ENCODE data around the gene RP2. TPM values are rescaled to one million over a fixed set of nuclear protein-coding genes. Genes with fewer than 3 reads are reported as not detected.

RP2 gene
- total RNA-seq, 4 donors from 2014 or later: 8.9 to 14.9 (median 10.5) TPM

DNA sequence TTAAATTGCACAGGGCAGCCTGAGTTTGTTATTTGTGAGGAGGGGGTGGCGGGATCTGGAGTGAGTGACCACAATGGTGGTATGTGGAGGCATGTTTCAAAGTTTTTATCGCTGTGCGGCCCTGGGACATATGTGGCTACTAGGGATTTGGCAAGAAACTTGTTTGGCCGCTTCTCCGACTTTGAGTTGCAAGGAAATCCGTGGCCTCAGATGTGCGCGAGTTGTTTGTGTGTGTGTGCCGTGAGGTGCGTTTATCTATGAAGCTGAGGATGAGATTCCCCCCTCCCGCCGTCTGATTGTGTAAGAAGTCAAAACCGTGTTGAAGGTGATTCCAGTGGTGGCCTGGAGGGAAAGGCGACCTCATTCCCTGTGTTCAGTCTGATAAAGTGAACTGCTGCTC is 76.8 kb downstream of the RP2 start:
- no peak for TF ChIP-seq POLR2AphosphoS5 (IDR thresholded peaks at IDR 0.05)
- TF ChIP-seq EP300 (IDR thresholded peaks at IDR 0.05): no peak
- TF ChIP-seq, protein P1, sequence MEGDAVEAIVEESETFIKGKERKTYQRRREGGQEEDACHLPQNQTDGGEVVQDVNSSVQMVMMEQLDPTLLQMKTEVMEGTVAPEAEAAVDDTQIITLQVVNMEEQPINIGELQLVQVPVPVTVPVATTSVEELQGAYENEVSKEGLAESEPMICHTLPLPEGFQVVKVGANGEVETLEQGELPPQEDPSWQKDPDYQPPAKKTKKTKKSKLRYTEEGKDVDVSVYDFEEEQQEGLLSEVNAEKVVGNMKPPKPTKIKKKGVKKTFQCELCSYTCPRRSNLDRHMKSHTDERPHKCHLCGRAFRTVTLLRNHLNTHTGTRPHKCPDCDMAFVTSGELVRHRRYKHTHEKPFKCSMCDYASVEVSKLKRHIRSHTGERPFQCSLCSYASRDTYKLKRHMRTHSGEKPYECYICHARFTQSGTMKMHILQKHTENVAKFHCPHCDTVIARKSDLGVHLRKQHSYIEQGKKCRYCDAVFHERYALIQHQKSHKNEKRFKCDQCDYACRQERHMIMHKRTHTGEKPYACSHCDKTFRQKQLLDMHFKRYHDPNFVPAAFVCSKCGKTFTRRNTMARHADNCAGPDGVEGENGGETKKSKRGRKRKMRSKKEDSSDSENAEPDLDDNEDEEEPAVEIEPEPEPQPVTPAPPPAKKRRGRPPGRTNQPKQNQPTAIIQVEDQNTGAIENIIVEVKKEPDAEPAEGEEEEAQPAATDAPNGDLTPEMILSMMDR (IDR thresholded peaks at IDR 0.05): no peak
- TF ChIP-seq POLR2A (IDR thresholded peaks at IDR 0.05): no peak
- ATAC-seq: no peak
- peak overlapping the region in 1 of 4 donors; percentile 79 for H3K27ac ChIP-seq

GRCh38 chrX:46916273-46916672 is 79.4 kb downstream of the RP2 start:
- Histone ChIP-seq H3K27me3 (no peaks in the 10 kb centered on the region), H3K27ac (no peak overlapping the region), H3K36me3 (no peaks in the 10 kb centered on the region), H3K4me1 (peaks cover 0 to 12% (median 0%) of the 10 kb centered on the region in 3 donors), H3K4me3 (no peak overlapping the region), H3K9me3 (no peaks in the 10 kb centered on the region)
- WGBS, 2 donors (ENCODE audit: low coverage in 1 of 2): 67 to 84% methylated on average over 2 of the region's 2 CpGs
- ATAC-seq: no peak
- no peak for TF ChIP-seq EP300 (IDR thresholded peaks at IDR 0.05)
- TF ChIP-seq, protein P1 (IDR thresholded peaks at IDR 0.05): no peak
- TF ChIP-seq POLR2A (IDR thresholded peaks at IDR 0.05): no peak
- no peak for TF ChIP-seq POLR2AphosphoS5 (IDR thresholded peaks at IDR 0.05)

More for the DNA sequence above, 76.8 kb downstream of the RP2 start:
- Histone ChIP-seq H3K4me1 (peaks cover 0 to 12% (median 0%) of the 10 kb centered on the region in 3 donors), H3K27me3 (no peaks in the 10 kb centered on the region), H3K4me3 (peak overlapping the region; percentile 76 to 81), H3K36me3 (no peaks in the 10 kb centered on the region), H3K9me3 (no peaks in the 10 kb centered on the region)
- WGBS, 2 donors (ENCODE audit: low coverage in 1 of 2): 0 to 41% methylated on average over 1 to 4 of the region's 14 CpGs

- Histone ChIP-seq H3K4me1 (peaks cover 0 to 12% (median 0%) of the 10 kb centered on the region in 3 donors), H3K9me3 (no peaks in the 10 kb centered on the region), H3K36me3 (no peaks in the 10 kb centered on the region), H3K4me3 (no peak overlapping the region), H3K27ac (no peak overlapping the region), H3K27me3 (no peaks in the 10 kb centered on the region)
- WGBS, 2 donors (ENCODE audit: low coverage in 1 of 2): 88 to 100% methylated on average over 1 of the region's 1 CpG
- TF ChIP-seq EP300 (IDR thresholded peaks at IDR 0.05) (no peak), POLR2AphosphoS5 (IDR thresholded peaks at IDR 0.05) (no peak), POLR2A (IDR thresholded peaks at IDR 0.05) (no peak)
- TF ChIP-seq, protein P1 (IDR thresholded peaks at IDR 0.05): no peak
- ATAC-seq: no peak
Measured at GRCh38 chrX:46917622-46918021, 80.8 kb downstream of the RP2 start.

DNA sequence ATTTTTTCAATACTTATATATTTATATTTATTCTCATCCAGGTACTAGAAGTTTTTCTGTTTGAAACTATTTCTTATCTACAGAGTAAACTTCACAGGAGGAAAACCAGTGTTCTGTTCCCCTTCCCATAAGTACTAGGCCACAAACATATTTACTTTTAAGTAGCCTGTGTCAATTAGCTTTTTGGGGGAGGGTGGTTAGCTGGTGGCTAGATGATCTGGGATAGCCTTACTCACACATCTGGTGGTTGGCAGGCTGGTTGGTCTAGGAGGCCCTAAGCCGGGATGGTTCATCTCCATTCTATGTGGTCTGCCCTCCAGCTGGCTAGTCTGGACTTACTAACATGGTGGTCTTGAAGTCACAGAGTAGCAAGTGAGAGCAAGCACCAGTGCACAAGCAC is 81.6 kb downstream of the RP2 start:
- WGBS, 2 donors (ENCODE audit: low coverage in 1 of 2): 100% methylated on average over 1 of the region's 1 CpG; no CpG with 5 or more reads in 1 of the 2 donors
- Histone ChIP-seq H3K4me3 (no peak overlapping the region), H3K4me1 (peaks cover 0 to 11% (median 0%) of the 10 kb centered on the region in 3 donors), H3K27ac (no peak overlapping the region), H3K36me3 (no peaks in the 10 kb centered on the region), H3K9me3 (no peaks in the 10 kb centered on the region), H3K27me3 (no peaks in the 10 kb centered on the region)
- TF ChIP-seq, protein P1 (IDR thresholded peaks at IDR 0.05): no peak
- no peak for TF ChIP-seq EP300 (IDR thresholded peaks at IDR 0.05)
- no peak for TF ChIP-seq POLR2A (IDR thresholded peaks at IDR 0.05)
- TF ChIP-seq POLR2AphosphoS5 (IDR thresholded peaks at IDR 0.05): no peak
- ATAC-seq: no peak

GRCh38 chrX:46920235-46920634 is 83.4 kb downstream of the RP2 start:
- H3K9me3 ChIP-seq: no peaks in the 10 kb centered on the region
- no peak overlapping the region for H3K27ac ChIP-seq
- no peak overlapping the region for H3K4me3 ChIP-seq
- H3K27me3 ChIP-seq: no peaks in the 10 kb centered on the region
- TF ChIP-seq POLR2A (IDR thresholded peaks at IDR 0.05) (no peak), POLR2AphosphoS5 (IDR thresholded peaks at IDR 0.05) (no peak), EP300 (IDR thresholded peaks at IDR 0.05) (no peak)
- TF ChIP-seq, protein P1 (IDR thresholded peaks at IDR 0.05): no peak
- H3K4me1 ChIP-seq: no peaks in the 10 kb centered on the region
- ATAC-seq: no peak
- WGBS, 2 donors (ENCODE audit: low coverage in 1 of 2): 65 to 73% methylated on average over 4 of the region's 4 CpGs
- no peaks in the 10 kb centered on the region for H3K36me3 ChIP-seq

All from gastroesophageal sphincter (tissue), 4 donors.